ENCODE data around the gene CDH18. TPM values are rescaled to one million over a fixed set of nuclear protein-coding genes. Genes with fewer than 3 reads are reported as not detected.

Gene CDH18
- total RNA-seq, 2 experiments from 2014 or later: not detected

- no TSS peak for BruUV-seq (replicated peaks)
- Histone ChIP-seq H3K9me3 (ENCODE audit: low read length) (no peaks in the 10 kb centered on the region), H3K4me3 (ENCODE audit: low read depth, low read length, poor library complexity, severe bottlenecking) (no peak overlapping the region), H3K36me3 (ENCODE audit: insufficient read depth, low read length) (no peaks in the 10 kb centered on the region), H4K20me1 (ENCODE audit: insufficient read depth, low read length) (no peaks in the 10 kb centered on the region), H3K9me2 (ENCODE audit: insufficient read depth, low read length) (no peaks in the 10 kb centered on the region), H3K4me1 (ENCODE audit: insufficient read depth, low read length, poor library complexity, severe bottlenecking) (no peaks in the 10 kb centered on the region), H3K79me2 (ENCODE audit: insufficient read depth, low read depth, low read length) (no peaks in the 10 kb centered on the region), H3K27ac (ENCODE audit: low read depth, low read length, poor library complexity, severe bottlenecking) (no peak overlapping the region), H2AFZ (ENCODE audit: low read length) (no peak overlapping the region), H3K4me2 (ENCODE audit: low read length) (no peak overlapping the region)
- DNase-seq (ENCODE audit: low spot score): no peak
- POLR2A ChIA-PET: interaction anchor here (0.7 to 1.2 kb wide), 4 partner anchors 13 to 226 kb away, joined by 3 to 5 read pairs (median 3); no protein-coding TSS in a partner anchor
- TF ChIP-seq CTCF (conservative IDR thresholded peaks at IDR 0.05; ENCODE audit: low read length) (no peak), EZH2phosphoT487 (IDR thresholded peaks at IDR 0.05; ENCODE audit: borderline replicate concordance, low read depth, low read length) (no peak)
- intact Hi-C loops (cut with micrococcal nuclease; ENCODE audit: unreplicated experiment): no loop called here
- CTCF ChIA-PET (ENCODE audit: unreplicated experiment): no interaction called here
Observed at GRCh38 chr5:19733612-19734495, 254.1 kb downstream of the CDH18 start.

- POLR2A ChIA-PET: no interaction called here
- Histone ChIP-seq H4K20me1 (ENCODE audit: insufficient read depth, low read length) (no peaks in the 10 kb centered on the region), H3K4me2 (ENCODE audit: low read length) (no peak overlapping the region), H2AFZ (ENCODE audit: low read length) (no peak overlapping the region), H3K4me3 (ENCODE audit: low read depth, low read length, poor library complexity, severe bottlenecking) (no peak overlapping the region), H3K27ac (ENCODE audit: low read depth, low read length, poor library complexity, severe bottlenecking) (no peak overlapping the region), H3K9me2 (ENCODE audit: insufficient read depth, low read length) (no peaks in the 10 kb centered on the region), H3K79me2 (ENCODE audit: insufficient read depth, low read depth, low read length) (no peaks in the 10 kb centered on the region), H3K9me3 (ENCODE audit: low read length) (no peaks in the 10 kb centered on the region), H3K36me3 (ENCODE audit: insufficient read depth, low read length) (no peaks in the 10 kb centered on the region), H3K4me1 (ENCODE audit: insufficient read depth, low read length, poor library complexity, severe bottlenecking) (no peaks in the 10 kb centered on the region)
- CTCF ChIA-PET (ENCODE audit: unreplicated experiment): no interaction called here
- intact Hi-C loops (cut with micrococcal nuclease; ENCODE audit: unreplicated experiment): no loop called here
- no peak for TF ChIP-seq EZH2phosphoT487 (IDR thresholded peaks at IDR 0.05; ENCODE audit: borderline replicate concordance, low read depth, low read length)
- no peak for TF ChIP-seq CTCF (conservative IDR thresholded peaks at IDR 0.05; ENCODE audit: low read length)
- BruUV-seq (replicated peaks): no TSS peak
- DNase-seq (ENCODE audit: low spot score): no peak
Observed at GRCh38 chr5:19728571-19728970, 259.4 kb downstream of the CDH18 start.

- H3K9me2 ChIP-seq (ENCODE audit: insufficient read depth, low read length): no peaks in the 10 kb centered on the region
- no peak for DNase-seq (ENCODE audit: low spot score)
- intact Hi-C loops (cut with micrococcal nuclease; ENCODE audit: unreplicated experiment): no loop called here
- H3K27ac ChIP-seq (ENCODE audit: low read depth, low read length, poor library complexity, severe bottlenecking): no peak overlapping the region
- POLR2A ChIA-PET: no interaction called here
- H3K4me3 ChIP-seq (ENCODE audit: low read depth, low read length, poor library complexity, severe bottlenecking): no peak overlapping the region
- H3K4me2 ChIP-seq (ENCODE audit: low read length): no peak overlapping the region
- no peaks in the 10 kb centered on the region for H3K79me2 ChIP-seq (ENCODE audit: insufficient read depth, low read depth, low read length)
- no TSS peak for BruUV-seq (replicated peaks)
- H3K4me1 ChIP-seq (ENCODE audit: insufficient read depth, low read length, poor library complexity, severe bottlenecking): no peaks in the 10 kb centered on the region
- H3K36me3 ChIP-seq (ENCODE audit: insufficient read depth, low read length): no peaks in the 10 kb centered on the region
- CTCF ChIA-PET (ENCODE audit: unreplicated experiment): no interaction called here
- no peak overlapping the region for H2AFZ ChIP-seq (ENCODE audit: low read length)
- H4K20me1 ChIP-seq (ENCODE audit: insufficient read depth, low read length): no peaks in the 10 kb centered on the region
- TF ChIP-seq EZH2phosphoT487 (IDR thresholded peaks at IDR 0.05; ENCODE audit: borderline replicate concordance, low read depth, low read length) (no peak), CTCF (conservative IDR thresholded peaks at IDR 0.05; ENCODE audit: low read length) (no peak)
- no peaks in the 10 kb centered on the region for H3K9me3 ChIP-seq (ENCODE audit: low read length)
Observed at GRCh38 chr5:19719109-19719508, 268.9 kb downstream of the CDH18 start.
